GM19467 (cell line): ENCODE measurements around the gene HYI.

Experiments
- ATAC-seq: cut with Tn5 transposase; IDR thresholded peaks from one replicate; pipeline ENCODE4 v1.9.1; 2021; ENCODE audit warnings: mild to moderate bottlenecking, moderate library complexity; ENCODE audit not compliant: unreplicated experiment

The HYI gene

GRCh38 chr1:43444836-43445235 lies 8.9 kb downstream of the HYI start:
- ATAC-seq: no peak

GRCh38 chr1:43444151-43444828 lies 9.4 kb downstream of the HYI start:
- ATAC-seq: no peak

GRCh38 chr1:43443197-43443946 lies 10.4 kb downstream of the HYI start:
- ATAC-seq: no peak

GRCh38 chr1:43442756-43443155 lies 11.0 kb downstream of the HYI start:
- no peak for ATAC-seq

GRCh38 chr1:43441894-43442637 lies 11.7 kb downstream of the HYI start:
- ATAC-seq: no peak

- ATAC-seq: no peak
Measured at GRCh38 chr1:43441166-43441893, 12.4 kb downstream of the HYI start.

- ATAC-seq: no peak
Measured at GRCh38 chr1:43440358-43440757, 13.4 kb downstream of the HYI start.

GRCh38 chr1:43439781-43440180 lies 13.9 kb downstream of the HYI start:
- ATAC-seq: no peak

GRCh38 chr1:43438953-43439581 lies 14.7 kb downstream of the HYI start:
- ATAC-seq: no peak

GRCh38 chr1:43438576-43438952 lies 15.2 kb downstream of the HYI start:
- no peak for ATAC-seq

GRCh38 chr1:43438006-43438405 lies 15.7 kb downstream of the HYI start:
- ATAC-seq: no peak

GRCh38 chr1:43437031-43437973 lies 16.4 kb downstream of the HYI start:
- ATAC-seq: no peak

GRCh38 chr1:43436371-43436770 lies 17.4 kb downstream of the HYI start:
- no peak for ATAC-seq

GRCh38 chr1:43435146-43436145 lies 18.3 kb downstream of the HYI start:
- no peak for ATAC-seq

- no peak for ATAC-seq
Measured at GRCh38 chr1:43434256-43434655, 19.5 kb downstream of the HYI start.

- no peak for ATAC-seq
Measured at GRCh38 chr1:43432907-43433306, 20.8 kb downstream of the HYI start.

- ATAC-seq: no peak
Measured at GRCh38 chr1:43432171-43432860, 21.4 kb downstream of the HYI start.

GRCh38 chr1:43431676-43432075 lies 22.1 kb downstream of the HYI start:
- no peak for ATAC-seq
